GM12872 (cell line): Measurements from ENCODE around the gene IBA57.

Source experiments
- CTCF ChIP-seq: IDR thresholded peaks from 3 replicates; pipeline ENCODE4 v1.5.1; 2011; ENCODE audit warnings: low read depth, mild to moderate bottlenecking, low read length, moderate library complexity; ENCODE audit not compliant: insufficient read depth

The IBA57 gene

GRCh38 chr1:228212966-228213844 is 47.6 kb downstream of the IBA57 start:
- peak; percentile 57 for TF ChIP-seq CTCF

- TF ChIP-seq CTCF, result no peak
Measured at GRCh38 chr1:228213917-228214808, 48.6 kb downstream of the IBA57 start.

GRCh38 chr1:228214921-228215662 is 49.5 kb downstream of the IBA57 start:
- TF ChIP-seq CTCF, result no peak

- no peak for TF ChIP-seq CTCF
Measured at GRCh38 chr1:228215663-228216116, 50.1 kb downstream of the IBA57 start.

- TF ChIP-seq CTCF, result no peak
Measured at GRCh38 chr1:228216371-228217320, 51.0 kb downstream of the IBA57 start.

- TF ChIP-seq CTCF, result no peak
Measured at GRCh38 chr1:228217551-228218344, 52.1 kb downstream of the IBA57 start.
